PC-3 (cell line): ENCODE results near the gene NDE1.

ENCODE experiments used
- CTCF ChIP-seq: fragments of 300-600 bp; sonication (generic); conservative IDR thresholded peaks from 2 replicates; pipeline ENCODE4 v1.5.1; 2017; ENCODE audit warnings: antibody characterized with exemption, low read depth, mild to moderate bottlenecking, low read length
- EZH2 ChIP-seq: fragments of 300-600 bp; sonication (generic); IDR thresholded peaks from one replicate; pipeline ENCODE4 v1.6.1; 2017; ENCODE audit warnings: antibody characterized with exemption, mild to moderate bottlenecking, low read length; ENCODE audit not compliant: unreplicated experiment
- EZH2phosphoT487 ChIP-seq: fragments of 300-600 bp; sonication (generic); IDR thresholded peaks from 2 replicates; pipeline ENCODE4 v1.6.1; 2018; ENCODE audit warnings: mild to moderate bottlenecking, antibody characterized with exemption, low read length, borderline replicate concordance

DNA sequence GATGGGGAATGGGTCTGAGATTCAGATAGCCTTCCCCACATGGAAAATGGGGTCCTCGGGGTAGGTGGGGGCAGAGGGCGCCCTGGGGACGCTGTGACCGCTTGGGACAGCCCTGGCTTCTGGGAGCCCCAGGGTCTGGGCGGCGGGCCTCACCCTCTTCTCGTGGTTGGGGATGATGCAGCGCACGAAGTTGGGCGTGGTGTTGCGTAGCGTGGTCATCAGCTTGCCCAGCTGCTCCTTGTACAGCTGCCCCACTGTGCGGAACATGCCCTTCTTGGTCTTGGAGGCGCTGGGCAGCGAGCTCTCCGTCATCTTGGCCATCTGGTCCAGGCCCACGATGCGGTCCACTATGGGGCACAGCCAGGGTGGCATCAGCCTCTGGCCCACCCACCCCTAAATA is 99.9 kb downstream of the NDE1 start:
- TF ChIP-seq CTCF (no peak), EZH2 (no peak), EZH2phosphoT487 (no peak)
